HEK293 (cell line): ENCODE results near the gene SCAMP2.

Source experiments
- CTCF ChIA-PET: fragments of 350-600 bp; formaldehyde crosslinking; extraction: SDS; loops from one replicate; lab custom pipeline; 2021; ENCODE audit warnings: antibody characterized with exemption; lab: Yijun Ruan, JAX
- POLR2A ChIA-PET: fragments of 300-600 bp; formaldehyde crosslinking; extraction: SDS; loops from one replicate; lab custom pipeline; 2020; ENCODE audit warnings: antibody characterized with exemption, inconsistent platforms; lab: Yijun Ruan, JAX
- H3K27ac ChIP-seq: fragments of 200-500 bp; sonication (Bioruptor generic); 2 replicates; pipeline ENCODE4 v1.5.1; 2014; ENCODE audit warnings: low read depth, low read length, control low read depth, inconsistent platforms; ENCODE audit errors: extremely low read depth
- H3K36me3 ChIP-seq, 2 experiments: fragments of 200-500 bp in 1 of 2; sonication (Bioruptor generic) in 1 of 2; 1 replicate in 1 of 2; 2 replicates in 1 of 2; pipeline ENCODE4 v1.5.1; 2014 to 2017; ENCODE audit warnings: inconsistent platforms in 2 of 2, low read length in 2 of 2; ENCODE audit not compliant: control insufficient read depth in 2 of 2, insufficient read depth in 1 of 2
- H3K4me1 ChIP-seq: fragments of 200-500 bp; sonication (Bioruptor generic); 2 replicates; pipeline ENCODE4 v1.5.1; 2014; ENCODE audit warnings: mild to moderate bottlenecking, low read length, inconsistent platforms; ENCODE audit not compliant: control insufficient read depth, insufficient read depth
- H3K4me3 ChIP-seq: 2 replicates; pipeline ENCODE4 v1.5.1; 2011; ENCODE audit warnings: low read depth, mild to moderate bottlenecking, control low read depth, low read length, moderate library complexity
- H3K9me3 ChIP-seq: fragments of 200-500 bp; sonication (Bioruptor generic); 2 replicates; pipeline ENCODE4 v1.5.1; 2014; ENCODE audit warnings: low read depth, low read length, inconsistent platforms; ENCODE audit not compliant: control insufficient read depth, insufficient read depth
- EGR2 ChIP-seq: fragments of 450-650 bp; formaldehyde crosslinking; IDR thresholded peaks from 2 replicates; pipeline ENCODE4 v1.5.1; 2016; ENCODE audit warnings: low read depth, missing biosample characterization, missing genetic modification characterization
- GLI2 ChIP-seq: fragments of 450-650 bp; formaldehyde crosslinking; IDR thresholded peaks from 2 replicates; pipeline ENCODE4; 2017; ENCODE audit warnings: missing biosample characterization, missing genetic modification characterization, low read depth, borderline replicate concordance
- GLIS2 ChIP-seq: fragments of 450-650 bp; formaldehyde crosslinking; IDR thresholded peaks from 2 replicates; pipeline ENCODE4 v1.5.1; 2016; ENCODE audit warnings: missing biosample characterization, missing genetic modification characterization
- HOXC10 ChIP-seq: sonication (generic); formaldehyde crosslinking; IDR thresholded peaks from 2 replicates; pipeline ENCODE4 v1.8.1; 2023; ENCODE audit warnings: mild to moderate bottlenecking, missing genetic modification reagents
- KLF10 ChIP-seq: fragments of 450-650 bp; IDR thresholded peaks from 2 replicates; pipeline ENCODE4 v1.5.1; 2018; ENCODE audit warnings: missing biosample characterization, mild to moderate bottlenecking, missing genetic modification characterization
- KLF16 ChIP-seq: fragments of 450-650 bp; formaldehyde crosslinking; IDR thresholded peaks from 2 replicates; pipeline ENCODE4 v1.5.1; 2017; ENCODE audit warnings: missing biosample characterization, missing genetic modification characterization
- OSR2 ChIP-seq: fragments of 450-650 bp; formaldehyde crosslinking; IDR thresholded peaks from 2 replicates; pipeline ENCODE4 v1.5.1; 2016; ENCODE audit warnings: missing biosample characterization, missing genetic modification characterization
- RBAK ChIP-seq: fragments of 450-650 bp; formaldehyde crosslinking; IDR thresholded peaks from 2 replicates; pipeline ENCODE4 v1.5.1; 2016; ENCODE audit warnings: missing biosample characterization, missing genetic modification characterization
- REPIN1 ChIP-seq: fragments of 450-650 bp; formaldehyde crosslinking; IDR thresholded peaks from 2 replicates; pipeline ENCODE4 v1.5.1; 2017; ENCODE audit warnings: missing biosample characterization, missing genetic modification characterization, low read depth
- SP7 ChIP-seq: fragments of 450-650 bp; formaldehyde crosslinking; IDR thresholded peaks from 2 replicates; pipeline ENCODE4 v1.5.1; 2016; ENCODE audit warnings: missing biosample characterization, missing genetic modification characterization
- ZFHX2 ChIP-seq: fragments of 450-650 bp; formaldehyde crosslinking; conservative IDR thresholded peaks from 2 replicates; pipeline ENCODE4 v1.5.1; 2016; ENCODE audit warnings: missing biosample characterization, missing genetic modification characterization
- ZNF248 ChIP-seq: fragments of 450-650 bp; formaldehyde crosslinking; IDR thresholded peaks from 2 replicates; pipeline ENCODE4 v1.5.1; 2017; ENCODE audit warnings: missing biosample characterization, missing genetic modification characterization
- ZNF266 ChIP-seq: fragments of 450-650 bp; formaldehyde crosslinking; IDR thresholded peaks from 2 replicates; pipeline ENCODE4 v1.5.1; 2016; ENCODE audit warnings: missing biosample characterization, missing genetic modification characterization, low read depth
- ZNF324 ChIP-seq: fragments of 450-650 bp; formaldehyde crosslinking; IDR thresholded peaks from 2 replicates; pipeline ENCODE4 v1.5.1; 2016; ENCODE audit warnings: missing biosample characterization, missing genetic modification characterization
- ZNF391 ChIP-seq: fragments of 450-650 bp; formaldehyde crosslinking; IDR thresholded peaks from 2 replicates; pipeline ENCODE4 v1.5.1; 2016; ENCODE audit warnings: low read depth, missing biosample characterization, missing genetic modification characterization, borderline replicate concordance
- ZNF423 ChIP-seq: fragments of 450-650 bp; formaldehyde crosslinking; IDR thresholded peaks from 2 replicates; pipeline ENCODE4 v1.5.1; 2016; ENCODE audit warnings: missing biosample characterization, missing genetic modification characterization
- ZNF596 ChIP-seq: fragments of 450-650 bp; IDR thresholded peaks from 2 replicates; pipeline ENCODE4 v1.5.0; 2018; ENCODE audit warnings: missing biosample characterization, mild to moderate bottlenecking, missing genetic modification characterization, moderate library complexity
- ZNF792 ChIP-seq: fragments of 450-650 bp; formaldehyde crosslinking; IDR thresholded peaks from 2 replicates; pipeline ENCODE4 v1.5.1; 2016; ENCODE audit warnings: missing biosample characterization, missing genetic modification characterization
- ZNF830 ChIP-seq: fragments of 450-650 bp; IDR thresholded peaks from 2 replicates; pipeline ENCODE4 v1.5.0; 2018; ENCODE audit warnings: missing biosample characterization, missing genetic modification characterization, low read depth, mild to moderate bottlenecking, moderate library complexity
- TF ChIP-seq, protein P1 (sequence below): fragments of 450-650 bp; formaldehyde crosslinking; IDR thresholded peaks from 2 replicates; pipeline ENCODE4 v1.5.1; 2016; ENCODE audit warnings: missing biosample characterization, missing genetic modification characterization, borderline replicate concordance
- TF ChIP-seq, protein P2 (sequence below): sonication (generic); formaldehyde crosslinking; IDR thresholded peaks from 2 replicates; pipeline ENCODE4 v1.8.1; 2022; ENCODE audit warnings: mild to moderate bottlenecking, moderate library complexity, missing genetic modification reagents
- TF ChIP-seq, protein P3 (sequence below): fragments of 450-650 bp; formaldehyde crosslinking; IDR thresholded peaks from 2 replicates; pipeline ENCODE4 v1.5.1; 2016; ENCODE audit warnings: missing biosample characterization, missing genetic modification characterization
- TF ChIP-seq, protein P4 (sequence below): fragments of 450-650 bp; formaldehyde crosslinking; IDR thresholded peaks from 2 replicates; pipeline ENCODE4 v1.5.1; 2016; ENCODE audit warnings: missing biosample characterization, missing genetic modification characterization
- TF ChIP-seq, protein P5 (sequence below): fragments of 450-650 bp; formaldehyde crosslinking; IDR thresholded peaks from 2 replicates; pipeline ENCODE4 v1.5.1; 2016; ENCODE audit warnings: missing biosample characterization, missing genetic modification characterization
- TF ChIP-seq, protein P6 (sequence below): IDR thresholded peaks from 2 replicates; pipeline ENCODE4 v1.6.1; 2011; ENCODE audit warnings: mild to moderate bottlenecking, low read depth, low read length, borderline replicate concordance

Gene SCAMP2

DNA sequence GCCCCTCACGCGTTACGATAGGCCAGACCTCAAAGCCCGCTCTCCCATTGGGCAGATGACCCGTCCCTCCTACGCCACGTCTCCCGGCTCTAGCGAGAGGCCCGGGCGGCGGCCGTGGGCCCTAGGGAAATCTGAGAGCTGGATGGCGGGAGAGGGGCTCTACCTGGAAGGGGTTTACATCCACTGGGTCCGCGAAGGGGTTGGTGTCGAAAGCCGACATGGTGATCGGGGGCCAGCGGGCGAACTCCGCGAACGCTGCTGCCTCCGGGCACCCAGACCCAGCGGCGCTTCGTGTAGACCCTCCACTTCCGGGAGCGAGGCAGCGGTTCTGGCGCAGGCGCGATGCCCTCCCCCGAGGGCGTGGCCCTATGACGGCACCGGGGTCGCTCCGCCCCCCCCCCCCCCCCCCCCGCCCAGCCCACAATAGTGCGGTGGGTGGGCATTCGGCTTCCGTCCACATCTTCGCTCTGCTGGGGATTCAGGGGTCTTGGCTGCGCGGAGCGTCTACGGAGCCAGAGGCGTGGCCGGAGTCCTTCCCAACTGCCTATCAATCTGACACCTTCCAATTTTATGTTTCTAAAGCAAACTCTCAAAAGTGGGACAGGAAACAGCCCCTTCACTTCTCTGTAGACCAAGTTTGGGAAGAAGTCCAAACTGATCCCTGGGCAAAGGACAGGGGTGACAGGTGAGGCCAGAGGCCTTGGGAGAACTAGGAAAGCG lies at the start of gene SCAMP2 (continued):
- TF ChIP-seq, protein P1, sequence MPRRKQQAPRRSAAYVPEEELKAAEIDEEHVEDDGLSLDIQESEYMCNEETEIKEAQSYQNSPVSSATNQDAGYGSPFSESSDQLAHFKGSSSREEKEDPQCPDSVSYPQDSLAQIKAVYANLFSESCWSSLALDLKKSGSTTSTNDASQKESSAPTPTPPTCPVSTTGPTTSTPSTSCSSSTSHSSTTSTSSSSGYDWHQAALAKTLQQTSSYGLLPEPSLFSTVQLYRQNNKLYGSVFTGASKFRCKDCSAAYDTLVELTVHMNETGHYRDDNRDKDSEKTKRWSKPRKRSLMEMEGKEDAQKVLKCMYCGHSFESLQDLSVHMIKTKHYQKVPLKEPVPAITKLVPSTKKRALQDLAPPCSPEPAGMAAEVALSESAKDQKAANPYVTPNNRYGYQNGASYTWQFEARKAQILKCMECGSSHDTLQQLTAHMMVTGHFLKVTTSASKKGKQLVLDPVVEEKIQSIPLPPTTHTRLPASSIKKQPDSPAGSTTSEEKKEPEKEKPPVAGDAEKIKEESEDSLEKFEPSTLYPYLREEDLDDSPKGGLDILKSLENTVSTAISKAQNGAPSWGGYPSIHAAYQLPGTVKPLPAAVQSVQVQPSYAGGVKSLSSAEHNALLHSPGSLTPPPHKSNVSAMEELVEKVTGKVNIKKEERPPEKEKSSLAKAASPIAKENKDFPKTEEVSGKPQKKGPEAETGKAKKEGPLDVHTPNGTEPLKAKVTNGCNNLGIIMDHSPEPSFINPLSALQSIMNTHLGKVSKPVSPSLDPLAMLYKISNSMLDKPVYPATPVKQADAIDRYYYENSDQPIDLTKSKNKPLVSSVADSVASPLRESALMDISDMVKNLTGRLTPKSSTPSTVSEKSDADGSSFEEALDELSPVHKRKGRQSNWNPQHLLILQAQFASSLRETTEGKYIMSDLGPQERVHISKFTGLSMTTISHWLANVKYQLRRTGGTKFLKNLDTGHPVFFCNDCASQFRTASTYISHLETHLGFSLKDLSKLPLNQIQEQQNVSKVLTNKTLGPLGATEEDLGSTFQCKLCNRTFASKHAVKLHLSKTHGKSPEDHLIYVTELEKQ (tag by site-specific recombination), result peak; percentile 68; the same call in 1 of the 2 replicates
- TF ChIP-seq, protein P2, sequence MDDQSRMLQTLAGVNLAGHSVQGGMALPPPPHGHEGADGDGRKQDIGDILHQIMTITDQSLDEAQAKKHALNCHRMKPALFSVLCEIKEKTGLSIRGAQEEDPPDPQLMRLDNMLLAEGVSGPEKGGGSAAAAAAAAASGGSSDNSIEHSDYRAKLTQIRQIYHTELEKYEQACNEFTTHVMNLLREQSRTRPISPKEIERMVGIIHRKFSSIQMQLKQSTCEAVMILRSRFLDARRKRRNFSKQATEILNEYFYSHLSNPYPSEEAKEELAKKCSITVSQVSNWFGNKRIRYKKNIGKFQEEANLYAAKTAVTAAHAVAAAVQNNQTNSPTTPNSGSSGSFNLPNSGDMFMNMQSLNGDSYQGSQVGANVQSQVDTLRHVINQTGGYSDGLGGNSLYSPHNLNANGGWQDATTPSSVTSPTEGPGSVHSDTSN (CRISPR knock-in tag), result peak; percentile 93
- TF ChIP-seq GLIS2 (0 out of 2 replicates have a peak, but pooled peaks have one; percentile 8), ZNF266 (no peak), ZNF423 (tag by site-specific recombination) (peak; percentile 44; the same call in 1 of the 2 replicates), ZFHX2 (tag by site-specific recombination) (peak; percentile 66), ZNF248 (tag by site-specific recombination) (no peak), ZNF596 (tag by site-specific recombination) (no peak), ZNF324 (tag by site-specific recombination) (peak; percentile 91; the same call in 1 of the 2 replicates), GLI2 (tag by site-specific recombination) (no peak), OSR2 (tag by site-specific recombination) (no peak), EGR2 (tag by site-specific recombination) (peak; percentile 75), ZNF792 (tag by site-specific recombination) (no peak), KLF16 (peak; percentile 91)
- TF ChIP-seq, protein P3, sequence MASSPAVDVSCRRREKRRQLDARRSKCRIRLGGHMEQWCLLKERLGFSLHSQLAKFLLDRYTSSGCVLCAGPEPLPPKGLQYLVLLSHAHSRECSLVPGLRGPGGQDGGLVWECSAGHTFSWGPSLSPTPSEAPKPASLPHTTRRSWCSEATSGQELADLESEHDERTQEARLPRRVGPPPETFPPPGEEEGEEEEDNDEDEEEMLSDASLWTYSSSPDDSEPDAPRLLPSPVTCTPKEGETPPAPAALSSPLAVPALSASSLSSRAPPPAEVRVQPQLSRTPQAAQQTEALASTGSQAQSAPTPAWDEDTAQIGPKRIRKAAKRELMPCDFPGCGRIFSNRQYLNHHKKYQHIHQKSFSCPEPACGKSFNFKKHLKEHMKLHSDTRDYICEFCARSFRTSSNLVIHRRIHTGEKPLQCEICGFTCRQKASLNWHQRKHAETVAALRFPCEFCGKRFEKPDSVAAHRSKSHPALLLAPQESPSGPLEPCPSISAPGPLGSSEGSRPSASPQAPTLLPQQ (tag by site-specific recombination), result peak; percentile 92
- TF ChIP-seq, protein P4, sequence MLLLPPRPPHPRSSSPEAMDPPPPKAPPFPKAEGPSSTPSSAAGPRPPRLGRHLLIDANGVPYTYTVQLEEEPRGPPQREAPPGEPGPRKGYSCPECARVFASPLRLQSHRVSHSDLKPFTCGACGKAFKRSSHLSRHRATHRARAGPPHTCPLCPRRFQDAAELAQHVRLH (tag by site-specific recombination), result peak; percentile 88
- TF ChIP-seq, protein P5, sequence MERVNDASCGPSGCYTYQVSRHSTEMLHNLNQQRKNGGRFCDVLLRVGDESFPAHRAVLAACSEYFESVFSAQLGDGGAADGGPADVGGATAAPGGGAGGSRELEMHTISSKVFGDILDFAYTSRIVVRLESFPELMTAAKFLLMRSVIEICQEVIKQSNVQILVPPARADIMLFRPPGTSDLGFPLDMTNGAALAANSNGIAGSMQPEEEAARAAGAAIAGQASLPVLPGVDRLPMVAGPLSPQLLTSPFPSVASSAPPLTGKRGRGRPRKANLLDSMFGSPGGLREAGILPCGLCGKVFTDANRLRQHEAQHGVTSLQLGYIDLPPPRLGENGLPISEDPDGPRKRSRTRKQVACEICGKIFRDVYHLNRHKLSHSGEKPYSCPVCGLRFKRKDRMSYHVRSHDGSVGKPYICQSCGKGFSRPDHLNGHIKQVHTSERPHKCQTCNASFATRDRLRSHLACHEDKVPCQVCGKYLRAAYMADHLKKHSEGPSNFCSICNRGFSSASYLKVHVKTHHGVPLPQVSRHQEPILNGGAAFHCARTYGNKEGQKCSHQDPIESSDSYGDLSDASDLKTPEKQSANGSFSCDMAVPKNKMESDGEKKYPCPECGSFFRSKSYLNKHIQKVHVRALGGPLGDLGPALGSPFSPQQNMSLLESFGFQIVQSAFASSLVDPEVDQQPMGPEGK (tag by site-specific recombination), result peak; percentile 62

DNA sequence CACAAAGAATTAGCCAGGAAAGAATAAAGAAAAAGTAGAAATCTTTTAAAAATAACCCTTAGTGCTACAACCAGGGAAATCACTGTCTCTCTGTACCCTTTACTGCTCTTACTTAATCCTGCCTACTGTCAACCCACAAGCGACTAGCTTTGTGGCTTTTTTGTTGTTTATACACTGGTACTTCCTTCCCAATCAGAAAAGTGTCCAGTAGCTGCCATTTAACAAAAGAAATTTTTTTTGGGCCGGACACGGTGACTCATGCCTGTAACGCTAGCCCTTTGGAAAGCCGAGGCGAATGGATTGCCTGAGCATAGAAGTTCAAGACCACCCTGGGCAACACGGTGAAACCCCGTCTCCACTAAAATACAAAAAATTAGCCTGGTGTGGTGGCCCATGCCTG lies 47.3 kb upstream of the SCAMP2 start:
- TF ChIP-seq KLF10 (tag by site-specific recombination) (no peak), RBAK (tag by site-specific recombination) (no peak), REPIN1 (tag by site-specific recombination) (no peak), ZNF830 (tag by site-specific recombination) (no peak), HOXC10 (CRISPR knock-in tag) (no peak), ZNF391 (tag by site-specific recombination) (no peak), SP7 (tag by site-specific recombination) (no peak)
- TF ChIP-seq, protein P3 (tag by site-specific recombination), result no peak
- TF ChIP-seq, protein P6, sequence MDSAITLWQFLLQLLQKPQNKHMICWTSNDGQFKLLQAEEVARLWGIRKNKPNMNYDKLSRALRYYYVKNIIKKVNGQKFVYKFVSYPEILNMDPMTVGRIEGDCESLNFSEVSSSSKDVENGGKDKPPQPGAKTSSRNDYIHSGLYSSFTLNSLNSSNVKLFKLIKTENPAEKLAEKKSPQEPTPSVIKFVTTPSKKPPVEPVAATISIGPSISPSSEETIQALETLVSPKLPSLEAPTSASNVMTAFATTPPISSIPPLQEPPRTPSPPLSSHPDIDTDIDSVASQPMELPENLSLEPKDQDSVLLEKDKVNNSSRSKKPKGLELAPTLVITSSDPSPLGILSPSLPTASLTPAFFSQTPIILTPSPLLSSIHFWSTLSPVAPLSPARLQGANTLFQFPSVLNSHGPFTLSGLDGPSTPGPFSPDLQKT, result no peak
- Histone ChIP-seq H3K36me3 (peaks cover 85 to 93% of the 10 kb centered on the region in 2 experiments), H3K27ac (no peak overlapping the region), H3K9me3 (no peaks in the 10 kb centered on the region), H3K4me1 (no peaks in the 10 kb centered on the region), H3K4me3 (no peak overlapping the region)
- POLR2A ChIA-PET, result interaction anchor here (2.0 kb wide), 1 partner anchor 14 kb away, joined by 10 read pairs; the partner anchor contains the start of gene FAM219B
- CTCF ChIA-PET, result interaction anchor here (0.6 to 2.3 kb wide), 6 partner anchors 10 to 131 kb away, joined by 3 to 14 read pairs (median 5); no protein-coding TSS in a partner anchor
